ENCODE measurements around the gene TRAPPC10. TPM values are rescaled to one million over a fixed set of nuclear protein-coding genes. Genes with fewer than 3 reads are reported as not detected.

TRAPPC10 gene
- total and polyA plus RNA-seq, 10 donors, result 6.0 to 83.2 (median 63.3) TPM

- H3K4me1 ChIP-seq, result peaks cover 0 to 28% (median 10%) of the 10 kb centered on the region in 6 donors
- H3K27ac ChIP-seq, result peak overlapping the region in 5 of 8 donors; percentile 23 to 65 (median 27)
- TF ChIP-seq CTCF (IDR thresholded peaks at IDR 0.05 in 8 of 11, conservative IDR thresholded peaks at IDR 0.05 in 3 of 11) (no peak), POLR2AphosphoS5 (IDR thresholded peaks at IDR 0.05) (no peak), POLR2A (IDR thresholded peaks at IDR 0.05) (no peak)
- H3K9me3 ChIP-seq, result no peaks in the 10 kb centered on the region
- H3K36me3 ChIP-seq, result no peaks in the 10 kb centered on the region
- WGBS, 5 donors, result 65 to 68% (median 68%) methylated on average over 4 to 11 of the region's 11 CpGs
- DNase-seq, result no peak
- peaks cover 0 to 16% (median 0%) of the 10 kb centered on the region in 7 donors for H3K27me3 ChIP-seq (replicated peaks in 1 of 7)
- intact Hi-C loops (cut with DNase I; ENCODE audit: low total_unique reads), result no loop called here
- no peak overlapping the region for H3K4me3 ChIP-seq
Observed at GRCh38 chr21:43994085-43994484, 18.0 kb upstream of the TRAPPC10 start.

DNA sequence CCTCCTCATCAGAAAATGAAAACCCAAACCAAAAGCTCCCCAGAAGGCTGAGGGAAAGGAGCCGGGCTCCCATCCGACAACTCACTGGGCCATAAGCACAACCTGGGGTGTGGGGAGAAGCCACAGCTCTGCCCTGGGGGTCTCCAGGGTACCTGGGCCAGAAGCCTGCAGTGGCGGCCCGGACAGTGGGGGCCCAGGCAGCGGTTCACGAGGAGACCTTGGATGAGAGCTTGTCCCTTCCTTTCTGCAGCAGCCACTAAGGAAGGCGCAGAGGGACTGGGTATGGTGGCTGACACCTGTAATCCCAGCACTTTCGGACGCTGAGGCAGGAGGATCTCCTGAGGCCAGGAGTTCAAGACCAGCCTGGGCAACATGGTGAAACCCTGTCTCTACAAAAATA is 17.5 kb upstream of the TRAPPC10 start:
- Histone ChIP-seq H3K27me3 (replicated peaks in 1 of 7) (peaks cover 0 to 16% (median 0%) of the 10 kb centered on the region in 7 donors), H3K27ac (peak overlapping the region in 3 of 8 donors; percentile 23 to 65 (median 48)), H3K9me3 (no peaks in the 10 kb centered on the region), H3K4me3 (no peak overlapping the region), H3K4me1 (peaks cover 0 to 28% (median 10%) of the 10 kb centered on the region in 6 donors), H3K36me3 (no peaks in the 10 kb centered on the region)
- intact Hi-C loops (cut with DNase I; ENCODE audit: low total_unique reads), result no loop called here
- WGBS, 5 donors, result 78 to 90% (median 83%) methylated on average over 9 of the region's 9 CpGs
- no peak for DNase-seq
- TF ChIP-seq CTCF (IDR thresholded peaks at IDR 0.05 in 8 of 11, conservative IDR thresholded peaks at IDR 0.05 in 3 of 11) (no peak), POLR2A (IDR thresholded peaks at IDR 0.05) (no peak), POLR2AphosphoS5 (IDR thresholded peaks at IDR 0.05) (no peak)

DNA sequence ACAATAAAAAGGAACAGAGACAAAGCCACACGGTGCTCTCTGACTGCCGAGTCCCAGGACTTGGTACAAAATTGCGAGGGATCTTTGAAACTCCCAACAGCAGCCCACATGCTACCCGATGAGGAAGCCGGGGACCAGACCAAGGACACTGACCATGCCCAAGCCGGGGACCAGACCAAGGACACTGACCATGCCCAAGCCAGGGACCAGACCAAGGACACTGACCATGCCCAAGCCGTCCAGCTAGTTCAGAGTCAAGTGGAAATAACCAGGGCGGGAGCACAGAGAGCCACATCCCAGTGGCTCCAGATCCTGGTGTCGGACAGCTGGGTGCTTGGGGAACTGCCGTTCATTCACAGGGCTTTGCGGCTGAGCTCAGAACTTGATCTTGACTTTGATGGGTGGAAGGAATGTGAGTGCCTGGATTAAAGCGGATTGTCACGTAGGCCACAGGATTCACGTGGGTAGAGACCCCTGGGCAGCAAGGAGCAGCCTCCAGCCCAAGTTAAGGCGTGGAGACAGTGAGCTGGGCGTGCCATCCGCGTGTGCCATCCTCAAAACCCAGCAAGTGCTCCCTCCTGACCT is 16.5 kb upstream of the TRAPPC10 start:
- no peaks in the 10 kb centered on the region for H3K9me3 ChIP-seq
- no peak overlapping the region for H3K4me3 ChIP-seq
- H3K27ac ChIP-seq, result peak overlapping the region in 4 of 8 donors; percentile 25 to 65 (median 40)
- H3K27me3 ChIP-seq (replicated peaks in 1 of 7), result peaks cover 0 to 19% (median 0%) of the 10 kb centered on the region in 7 donors
- DNase-seq, result peak; percentile 82
- TF ChIP-seq CTCF (IDR thresholded peaks at IDR 0.05 in 8 of 11, conservative IDR thresholded peaks at IDR 0.05 in 3 of 11) (no peak), POLR2A (IDR thresholded peaks at IDR 0.05) (no peak), POLR2AphosphoS5 (IDR thresholded peaks at IDR 0.05) (peak in 2 of 3 donors; percentile 21 to 32)
- intact Hi-C loops (cut with DNase I; ENCODE audit: low total_unique reads), result no loop called here
- 74 to 89% (median 82%) methylated on average over 16 to 18 of the region's 18 CpGs for WGBS, 5 donors
- peaks cover 0 to 28% (median 10%) of the 10 kb centered on the region in 6 donors for H3K4me1 ChIP-seq
- H3K36me3 ChIP-seq, result no peaks in the 10 kb centered on the region

All from spleen (tissue), 11 donors.